Effector CD8-positive, alpha-beta T cell (primary cell): Measurements from ENCODE around the gene SUN3.

Source experiments
- DNase-seq: peaks from one replicate; lab custom pipeline; 2025; lab: John Stamatoyannopoulos, UW

Gene SUN3

DNA sequence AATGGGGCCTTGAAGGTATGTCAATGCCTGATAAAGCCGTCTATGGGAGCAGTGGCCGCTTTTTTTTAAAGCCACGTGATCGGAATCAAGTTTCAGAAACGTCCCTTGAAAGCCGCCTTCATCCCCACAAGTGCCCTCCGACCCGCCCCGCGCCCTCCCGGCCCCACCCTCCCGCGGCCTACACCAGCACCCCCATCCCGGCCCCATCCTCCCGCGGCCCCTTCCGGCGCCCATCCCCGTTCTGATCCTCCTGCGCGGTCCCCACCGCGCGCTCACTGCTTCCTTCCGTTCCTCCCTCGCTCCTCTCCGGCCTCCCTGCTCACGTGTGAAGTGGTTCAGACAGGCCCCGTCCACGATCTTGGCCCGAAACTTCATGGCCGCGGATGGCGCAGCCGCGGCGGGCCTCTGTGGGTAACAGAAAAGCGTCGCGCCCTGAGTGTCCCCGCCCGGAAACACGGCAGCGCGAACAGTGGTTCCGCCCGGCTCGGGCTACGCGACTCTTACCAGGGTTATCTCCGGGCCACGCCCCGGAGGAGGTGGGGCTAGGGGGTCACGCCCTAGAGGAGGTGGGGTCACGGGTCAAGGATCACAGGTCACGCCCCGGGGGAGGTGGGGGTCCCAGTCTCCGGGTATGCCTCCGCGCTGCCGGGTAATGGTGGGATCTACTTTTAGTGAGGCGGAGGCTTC is 49.6 kb downstream of the SUN3 start, which contains the start of gene HUS1:
TSS of gene HUS1 (minus strand) at position 471 of the 687 bp plus-strand sequence. CDS start at position 375, 96 bp downstream.
- peak; percentile 80 for DNase-seq

DNA sequence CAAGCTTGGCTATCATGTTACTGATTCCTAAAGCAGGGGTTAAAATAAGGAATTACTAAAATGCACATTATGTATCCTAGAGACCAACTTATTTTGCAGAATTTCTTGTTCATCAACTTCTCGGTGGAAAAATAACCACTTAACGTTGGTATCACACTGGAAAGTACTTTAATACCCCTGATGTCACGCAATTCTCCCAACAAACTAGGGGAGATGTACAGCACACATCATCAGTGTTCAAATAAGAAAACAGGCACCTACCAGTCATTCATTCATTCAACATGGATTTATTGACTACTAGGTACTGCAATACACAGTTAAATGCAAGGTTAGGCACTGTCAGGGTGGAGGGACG is 50.1 kb downstream of the SUN3 start:
- no peak for DNase-seq

DNA sequence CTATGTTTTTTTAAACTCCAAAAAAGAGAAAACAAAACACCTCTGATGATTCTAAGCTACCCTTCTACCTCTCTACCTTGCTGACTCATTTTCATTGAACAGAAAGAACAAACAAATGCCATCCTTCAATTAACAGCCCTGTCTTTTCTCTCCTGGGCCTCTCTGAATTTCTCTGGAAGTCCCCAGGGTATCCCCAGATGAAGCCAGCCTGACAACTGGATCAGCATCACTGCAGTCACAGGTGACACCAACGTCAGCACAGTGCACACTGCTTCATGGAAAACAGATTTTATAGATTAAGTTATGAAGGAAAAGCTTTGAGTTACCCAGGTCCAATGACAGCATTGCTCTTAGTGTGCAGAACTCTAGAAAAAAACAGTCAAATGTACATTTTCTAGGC is 55.2 kb downstream of the SUN3 start:
- DNase-seq = no peak

DNA sequence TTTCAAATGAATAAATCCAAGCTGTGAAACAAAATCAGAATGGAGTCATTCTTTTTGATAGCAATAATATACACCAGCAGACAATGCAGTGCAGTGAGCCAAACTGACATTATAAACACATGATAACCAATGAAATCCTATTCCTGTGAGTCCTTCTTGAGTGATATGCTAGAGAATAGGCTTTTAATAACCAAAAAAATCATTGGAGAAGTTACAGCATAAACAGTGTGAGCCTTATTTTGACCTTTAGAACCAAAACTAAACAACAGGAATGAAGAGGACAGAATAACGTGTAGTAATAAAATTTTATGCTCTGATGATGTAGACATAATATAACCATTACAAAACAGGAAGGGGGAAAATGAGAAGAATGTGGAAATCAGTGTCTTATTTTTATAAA is 58.1 kb downstream of the SUN3 start:
- no peak for DNase-seq

DNA sequence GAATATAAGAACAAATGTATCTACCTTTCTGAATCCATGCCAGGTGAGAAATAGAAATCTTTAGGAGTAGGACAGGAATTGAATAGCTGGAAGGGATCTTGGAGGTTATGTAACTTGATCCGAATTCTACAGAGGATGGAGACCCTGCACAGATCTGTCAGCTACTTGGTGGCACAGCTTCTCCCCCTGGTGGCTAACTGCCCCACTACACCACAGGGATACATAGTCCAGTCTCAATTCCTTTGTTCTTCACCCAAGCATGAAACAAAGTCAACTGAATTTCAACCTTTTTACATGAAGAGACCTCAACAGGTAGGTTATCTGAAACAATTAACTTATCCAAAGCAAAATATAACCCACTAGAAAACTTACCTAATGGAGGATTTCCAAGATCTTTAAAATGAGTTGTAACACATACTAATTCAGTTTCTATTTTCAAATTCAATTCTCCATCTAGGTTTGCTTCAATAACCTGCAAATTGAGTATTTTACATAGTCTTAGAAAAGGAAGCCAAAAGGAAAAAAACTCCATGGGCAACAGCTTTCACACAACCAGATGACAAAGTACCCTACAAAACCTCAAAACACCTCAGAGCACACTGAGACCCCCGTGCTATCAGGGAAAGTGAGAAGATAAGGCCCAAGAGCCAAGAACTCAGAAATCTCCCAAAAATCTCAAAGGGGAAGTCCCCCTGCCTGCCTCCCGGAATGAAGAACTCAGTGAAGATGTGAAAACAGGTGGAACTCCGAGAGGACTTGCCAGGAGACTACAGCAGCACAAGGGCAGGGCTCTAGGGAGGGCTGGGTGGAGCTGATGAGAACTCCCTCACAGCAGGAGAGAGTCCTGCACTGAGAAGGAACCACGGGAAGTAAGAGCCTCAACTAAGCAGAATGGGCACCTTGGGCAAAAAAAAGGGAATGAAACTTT is 59.8 kb downstream of the SUN3 start:
- DNase-seq = peak; percentile 13

DNA sequence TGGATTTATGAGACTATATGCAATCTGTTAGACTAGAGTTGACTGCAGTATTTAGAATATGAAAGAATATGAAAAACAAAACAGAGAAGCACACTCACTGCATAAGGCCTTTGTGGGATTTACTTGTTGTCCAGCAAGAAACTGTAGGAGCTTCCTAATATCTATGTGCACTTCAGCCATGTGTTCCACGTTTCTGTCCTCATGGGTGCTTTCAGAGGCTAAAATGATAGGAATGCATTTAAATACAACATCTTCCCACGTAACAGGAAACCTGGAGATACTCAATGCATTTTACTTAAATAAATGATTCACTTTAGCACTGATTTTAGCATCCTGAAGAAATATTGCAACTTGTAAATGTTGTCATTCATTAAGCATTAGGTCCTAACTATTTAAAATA is 61.2 kb downstream of the SUN3 start:
- no peak for DNase-seq

DNA sequence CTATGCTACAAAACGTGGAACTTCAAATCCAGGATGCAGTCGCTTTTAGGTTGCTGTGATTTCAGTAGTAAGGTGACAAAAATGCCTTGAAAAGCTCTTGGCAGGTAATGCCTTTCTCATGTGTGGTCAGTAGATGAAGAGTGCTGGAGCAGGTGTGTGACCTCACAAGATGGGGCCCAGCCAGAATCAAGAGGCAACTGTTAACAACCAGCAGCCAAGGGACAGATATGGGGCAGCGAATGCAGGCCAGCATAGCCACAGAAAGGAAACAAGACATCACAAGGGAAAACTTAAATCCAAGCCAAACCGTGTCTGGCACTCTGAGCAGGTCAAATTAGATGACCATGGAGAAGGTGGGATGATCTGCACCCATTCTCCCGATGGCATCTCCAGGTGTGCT is 61.8 kb downstream of the SUN3 start:
- DNase-seq = no peak

DNA sequence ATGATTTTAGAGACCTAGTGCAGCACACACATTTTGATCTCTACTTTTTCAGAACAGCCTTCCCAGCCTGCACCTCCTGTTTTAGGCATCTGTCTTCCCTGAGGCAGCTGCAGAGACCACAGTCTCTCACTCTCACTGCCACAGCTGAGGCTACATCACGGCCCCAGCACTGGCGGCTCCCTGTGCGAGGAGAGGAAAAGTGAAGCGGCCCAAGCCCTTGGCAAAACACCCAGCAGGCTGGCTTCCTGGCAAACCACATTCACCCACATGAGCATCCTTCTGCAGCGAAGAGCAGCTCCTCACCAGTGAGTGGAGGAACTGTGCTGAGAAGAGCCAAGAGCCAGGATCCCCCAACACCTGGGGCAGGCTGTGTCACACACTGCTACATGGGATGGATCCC is 63.5 kb downstream of the SUN3 start:
- DNase-seq = no peak

DNA sequence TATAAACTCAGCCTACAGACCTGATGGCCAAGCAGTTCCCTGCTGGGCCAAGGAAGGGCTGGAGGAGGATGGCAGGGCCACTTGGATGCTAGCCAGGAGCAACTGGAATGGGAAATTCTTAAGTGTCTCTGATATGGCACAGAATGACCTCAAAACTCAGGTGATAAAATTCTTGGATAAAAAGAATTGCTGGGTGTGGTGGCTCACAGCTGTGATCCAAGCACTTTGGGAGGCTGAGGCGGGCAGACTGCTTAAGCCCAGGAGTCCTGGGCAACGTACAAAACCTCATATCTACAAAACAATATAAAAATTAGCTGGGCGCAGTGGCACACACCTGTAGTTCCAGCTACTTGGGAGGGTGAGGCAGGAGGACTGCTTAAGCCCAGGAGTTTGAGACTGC is 66.6 kb downstream of the SUN3 start:
- DNase-seq = no peak

DNA sequence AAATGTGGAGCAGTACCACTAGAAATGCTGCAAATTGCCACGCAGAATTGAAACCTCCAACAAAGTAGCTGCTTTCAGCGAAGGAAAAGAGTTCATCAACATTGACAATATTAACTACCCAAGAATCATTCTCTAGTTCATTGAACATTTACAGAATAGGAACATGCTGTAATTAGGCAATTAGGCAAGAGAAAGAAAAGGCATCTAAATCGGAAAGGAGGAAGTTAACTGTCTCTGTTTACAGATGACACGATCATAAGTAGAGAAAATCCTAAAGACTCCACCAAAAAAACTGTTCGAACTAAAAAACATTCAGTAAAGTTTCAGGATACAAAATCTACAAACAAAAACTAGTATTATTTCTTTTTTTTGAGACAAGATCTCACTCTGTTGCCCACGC is 71.8 kb downstream of the SUN3 start:
- no peak for DNase-seq

DNA sequence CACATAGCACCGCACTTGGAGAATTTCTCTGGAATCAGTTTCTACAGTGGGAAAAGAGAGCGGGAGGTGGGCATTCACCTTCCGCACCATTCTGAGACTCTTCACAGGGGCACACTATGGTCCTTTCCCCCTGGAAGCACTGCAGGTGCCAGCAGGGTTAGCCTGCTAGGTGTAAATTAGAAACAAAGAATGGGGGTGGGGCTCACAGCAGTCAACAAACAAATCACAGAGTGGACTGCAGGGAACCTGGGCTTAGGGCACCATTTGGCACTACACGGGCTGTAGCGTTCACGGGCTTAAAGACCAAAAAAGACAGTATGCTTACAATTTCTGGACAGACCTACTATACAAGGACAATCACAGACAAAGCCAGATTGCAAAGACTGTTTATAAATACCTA is 72.7 kb downstream of the SUN3 start:
- no peak for DNase-seq

DNA sequence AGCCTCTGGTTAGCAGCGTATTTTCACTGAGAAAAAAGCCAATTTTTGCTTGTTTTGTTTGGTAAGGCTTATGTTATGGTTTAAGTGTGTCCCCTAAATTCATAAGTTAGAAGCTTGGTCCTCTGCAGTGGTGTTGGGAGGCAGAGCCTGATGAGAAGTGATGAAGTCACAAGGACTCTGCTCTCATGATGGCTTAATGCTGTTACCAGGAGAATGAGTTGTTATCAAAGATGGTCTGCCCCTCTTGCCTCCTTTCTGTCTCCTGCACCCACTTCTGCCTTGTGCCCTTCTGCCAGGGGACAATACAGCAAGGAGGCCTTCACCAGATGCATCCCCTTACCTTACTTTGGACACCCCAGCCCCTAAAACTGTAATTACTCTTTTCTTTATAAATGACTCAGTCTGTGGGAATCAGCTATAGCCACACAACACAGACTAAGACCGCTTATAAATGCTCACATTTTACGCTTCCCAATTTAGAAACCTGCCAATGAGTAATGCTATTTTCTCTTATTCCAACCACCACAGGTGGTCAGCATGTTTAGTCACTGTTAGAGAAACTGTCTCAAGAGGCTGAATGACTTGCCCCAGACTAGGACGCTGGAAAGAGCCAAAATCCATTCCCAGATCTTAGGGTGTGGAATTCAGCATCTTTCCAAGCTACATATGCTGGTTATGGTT is 74.5 kb downstream of the SUN3 start:
- DNase-seq = no peak

DNA sequence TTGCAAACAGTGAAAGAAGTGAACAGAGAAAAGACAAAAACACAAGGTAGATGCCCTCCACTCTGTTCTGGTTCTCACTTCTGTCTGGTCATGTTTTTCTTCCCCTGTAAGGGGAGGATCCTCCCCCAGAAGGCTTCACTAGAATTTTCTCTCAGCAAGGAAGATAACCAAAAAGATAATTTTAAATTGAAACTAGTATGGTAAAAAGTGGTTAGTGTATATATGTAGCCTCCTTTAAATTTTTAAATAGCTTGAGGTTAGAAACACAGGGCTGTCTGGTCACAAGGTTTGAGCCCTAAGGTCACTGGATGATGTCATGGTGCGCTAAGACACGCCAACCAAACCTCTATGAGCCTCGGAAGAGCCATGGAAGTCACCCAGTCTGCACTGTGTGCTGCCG is 75.1 kb downstream of the SUN3 start:
- no peak for DNase-seq

DNA sequence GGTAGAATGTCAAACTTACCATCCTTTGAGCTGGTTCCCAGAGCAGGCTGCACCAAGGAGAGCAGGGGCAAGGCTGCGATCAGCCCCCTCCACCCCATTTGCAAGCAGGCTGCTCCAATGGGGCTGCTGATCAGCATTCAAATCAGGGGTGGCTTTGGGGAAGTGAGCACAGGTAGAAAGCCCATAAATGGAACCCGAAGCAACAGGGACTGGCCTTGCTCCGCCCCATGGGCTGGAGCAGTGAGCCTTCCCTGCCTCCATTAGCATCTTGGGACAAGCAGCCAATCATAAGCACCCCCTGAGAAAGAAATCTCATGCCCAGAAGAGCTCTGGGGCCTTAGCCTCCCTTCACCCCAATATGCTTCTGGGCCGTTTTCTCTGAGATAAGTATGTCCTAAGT is 76.7 kb downstream of the SUN3 start:
- no peak for DNase-seq

DNA sequence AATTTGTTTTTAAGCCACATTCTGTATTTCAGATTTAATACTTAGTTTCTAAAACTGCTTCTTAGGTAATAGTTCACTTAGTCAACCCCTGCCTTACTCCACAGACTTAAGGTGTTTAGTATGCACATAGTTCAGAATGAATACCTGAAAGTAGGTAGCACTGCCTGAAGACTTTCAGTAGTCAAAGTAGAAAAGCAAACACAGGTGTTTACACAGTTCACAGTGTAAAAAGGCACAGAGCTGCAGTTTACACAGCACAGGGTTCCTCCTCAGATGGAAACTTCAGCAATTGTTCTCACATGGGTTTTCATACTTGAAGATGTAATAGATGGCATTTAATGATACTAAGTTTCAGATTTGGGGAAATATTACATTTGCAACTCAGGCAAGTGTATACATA is 77.5 kb downstream of the SUN3 start:
- no peak for DNase-seq

DNA sequence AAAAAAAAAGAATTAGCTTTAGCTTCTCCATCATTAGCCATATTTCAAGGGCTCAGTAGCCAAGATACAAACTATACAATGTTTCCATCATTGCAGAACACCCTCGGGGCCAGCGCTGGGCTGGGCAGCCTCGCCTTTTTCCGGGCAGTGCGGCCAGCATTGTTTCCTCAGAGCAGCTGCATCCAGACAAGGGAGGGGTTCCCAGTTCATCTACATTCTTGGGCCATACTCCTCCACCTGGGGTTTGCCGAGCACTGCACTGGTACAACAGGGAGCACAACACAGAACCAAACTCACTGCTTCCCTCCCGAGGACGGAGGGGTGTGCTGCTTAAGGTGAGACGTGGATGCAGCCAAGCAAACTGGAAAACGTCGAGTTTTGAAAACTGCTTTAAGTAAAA is 78.2 kb downstream of the SUN3 start:
- no peak for DNase-seq

DNA sequence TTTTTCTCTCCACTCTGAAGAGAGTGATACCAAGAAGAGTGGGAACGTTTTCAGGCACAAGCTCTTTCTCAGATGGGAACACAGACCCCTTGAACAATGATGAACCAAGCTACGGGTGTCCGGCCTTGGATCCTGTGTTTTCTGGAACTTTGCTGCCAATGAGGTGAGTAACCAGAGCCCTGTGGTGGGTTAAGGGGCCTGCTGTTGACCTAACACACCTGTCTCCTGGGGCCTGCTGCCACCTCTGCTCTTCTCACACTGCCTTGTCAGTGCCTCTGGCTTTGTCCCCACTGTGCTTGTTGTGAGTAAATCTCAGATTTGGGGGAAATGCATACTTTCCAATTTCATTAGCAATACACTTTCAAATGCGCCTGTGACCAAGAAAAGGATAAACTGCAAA is 79.2 kb downstream of the SUN3 start:
- no peak for DNase-seq

DNA sequence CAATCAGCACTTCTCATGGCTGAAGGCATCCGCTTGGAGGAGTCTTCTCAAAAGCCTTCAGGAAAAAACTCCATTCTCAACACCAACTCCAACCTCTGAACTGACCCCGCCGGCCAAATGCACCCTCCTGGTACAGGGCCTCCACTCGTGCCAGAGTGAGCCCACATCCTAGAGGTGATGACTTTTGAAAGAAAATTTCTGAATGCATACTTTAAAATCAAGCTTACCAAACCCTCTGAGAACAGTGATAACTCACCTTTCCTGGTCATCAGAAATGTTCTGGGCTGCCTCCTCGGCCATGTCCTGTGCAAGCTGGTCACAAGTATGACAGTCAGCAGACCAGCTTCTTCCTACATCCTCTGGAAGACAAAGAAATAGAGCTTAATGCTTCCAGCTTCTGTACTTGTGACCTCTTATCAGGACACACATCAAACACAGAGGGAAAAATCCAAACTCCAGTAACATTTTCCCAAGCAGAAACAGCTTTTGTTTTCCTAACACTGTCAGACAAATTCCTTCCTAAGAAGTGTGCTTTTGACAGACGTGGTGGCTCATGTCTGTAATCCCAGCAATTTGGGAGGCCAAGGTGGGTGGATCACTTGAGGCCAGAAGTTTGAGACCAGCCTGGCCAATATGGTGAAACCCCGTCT is 80.6 kb downstream of the SUN3 start, which contains the start of gene PKD1L1:
TSS of gene PKD1L1 (minus strand) at position 326 of the 650 bp plus-strand sequence. CDS start at position 300, 26 bp downstream.
- DNase-seq = no peak

DNA sequence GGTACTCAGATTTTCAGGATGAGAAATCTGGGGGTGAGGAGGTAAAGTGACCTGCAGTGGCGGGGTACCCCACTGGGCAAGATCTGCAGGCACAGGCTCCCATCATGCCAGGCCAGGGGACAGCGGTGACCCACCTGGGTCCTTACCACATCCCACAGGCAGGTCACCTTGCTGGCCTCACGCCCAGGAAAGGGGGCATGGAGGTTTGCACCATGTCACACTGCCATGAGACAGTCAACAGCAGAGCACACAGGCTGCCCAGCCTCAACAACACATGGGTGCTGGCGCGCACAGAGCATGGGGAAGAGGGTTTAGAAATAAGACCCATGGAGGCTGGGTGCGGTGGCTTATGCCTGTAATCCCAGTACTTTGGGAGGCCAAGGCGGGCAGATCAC is 81.6 kb downstream of the SUN3 start:
- no peak for DNase-seq

DNA sequence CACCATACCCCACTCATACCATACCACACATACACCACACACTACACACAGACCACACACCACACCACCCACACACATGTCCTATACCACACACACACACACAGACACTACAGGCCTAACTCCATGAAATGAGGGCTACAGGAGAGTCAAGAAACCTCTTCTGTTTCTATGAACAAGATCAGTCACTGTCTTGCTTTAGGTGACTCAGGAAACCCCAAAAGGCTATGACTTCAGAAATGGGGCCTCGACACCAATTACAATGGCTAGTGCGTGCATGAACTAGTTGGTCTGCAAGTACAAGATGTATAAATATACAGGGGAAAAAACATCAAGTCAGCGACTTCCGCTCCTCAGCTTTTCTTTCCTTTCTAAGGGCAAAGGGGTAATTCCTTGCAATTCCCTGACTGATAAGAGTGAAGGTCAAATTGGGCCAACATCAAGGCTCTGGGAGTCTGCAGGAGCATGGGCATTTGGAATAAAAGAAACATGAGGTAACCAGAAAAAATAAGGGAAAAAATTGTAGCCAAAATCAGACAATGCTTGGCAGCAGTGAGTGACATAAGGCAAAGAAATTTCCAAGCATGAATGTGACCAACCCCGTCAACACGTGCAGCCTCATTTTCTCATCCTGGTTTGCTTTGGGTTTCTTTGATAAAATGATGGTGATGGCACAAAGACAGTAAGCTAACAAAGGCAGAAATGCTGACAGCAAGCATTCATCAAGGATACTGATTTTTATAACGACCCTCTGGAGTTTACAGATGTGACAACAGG is 82.1 kb downstream of the SUN3 start:
- DNase-seq = no peak

DNA sequence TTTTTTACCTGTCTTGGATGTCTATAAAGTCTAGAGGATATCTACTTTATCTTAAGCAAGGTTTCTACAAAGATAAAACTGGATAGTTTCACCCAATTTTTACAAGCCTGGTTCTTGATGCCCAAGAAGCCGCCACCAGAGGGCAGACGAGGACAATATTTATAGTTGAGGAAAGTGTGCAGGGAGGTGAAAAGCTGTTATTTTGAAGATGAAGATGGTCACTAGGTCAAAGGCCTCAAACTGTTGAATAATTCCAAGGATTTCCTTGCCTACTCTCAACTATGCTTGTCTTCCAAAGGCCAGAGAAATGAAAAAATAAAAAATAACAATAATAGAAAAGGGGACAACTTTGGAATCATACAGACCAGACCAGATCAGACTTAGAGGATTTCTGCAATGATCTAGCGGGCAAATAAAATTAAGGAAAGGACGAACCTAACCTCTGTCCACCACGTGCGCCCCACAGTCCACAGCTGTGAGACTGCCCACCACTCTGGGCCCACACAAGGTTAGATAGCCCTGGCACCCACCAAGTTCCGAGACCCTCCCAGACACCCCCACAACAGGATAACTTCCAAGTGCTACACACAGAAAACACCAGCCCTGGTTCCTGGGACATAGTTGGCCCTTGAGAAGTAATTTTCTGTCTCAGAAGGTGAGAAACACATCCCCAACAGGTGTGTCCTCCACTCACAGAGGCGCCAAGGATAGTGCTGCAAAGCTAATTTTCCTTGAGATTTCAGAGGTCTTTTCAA is 83.5 kb downstream of the SUN3 start:
- peak; percentile 63 for DNase-seq
